Uterus (tissue), 4 donors: ENCODE data around the gene CYP2R1. TPM values are rescaled to one million over a fixed set of nuclear protein-coding genes. Genes with fewer than 3 reads are reported as not detected.

Source experiments
- DNase-seq, 2 donors: peaks; one replicate each; pipeline ENCODE4 v3.0.0-alpha.2; 2019 to 2020
- H3K27ac ChIP-seq, 2 donors: fragments of 200-600 bp; sonication (generic); 1 replicate in 1 of 2; 2 replicates in 1 of 2; pipeline ENCODE4 v1.5.1; 2016 to 2018
- H3K27me3 ChIP-seq, 2 donors: fragments of 200-600 bp; sonication (generic); one replicate each; pipeline ENCODE4 v1.5.1; 2018 to 2019; ENCODE audit warnings: control low read depth in 1 of 2
- H3K36me3 ChIP-seq, 2 donors: fragments of 200-600 bp; sonication (generic); one replicate each; pipeline ENCODE4 v1.5.1; 2019; ENCODE audit warnings: control low read depth in 1 of 2
- H3K4me1 ChIP-seq, 2 donors: fragments of 200-600 bp; sonication (generic); one replicate each; pipeline ENCODE4 v1.5.1; 2018 to 2019; ENCODE audit warnings: control low read depth in 1 of 2
- H3K4me3 ChIP-seq, 2 donors: fragments of 200-600 bp; sonication (generic); 1 replicate in 1 of 2; 2 replicates in 1 of 2; pipeline ENCODE4 v1.5.1; 2018 to 2019; ENCODE audit warnings: mild to moderate bottlenecking in 1 of 2
- H3K9me3 ChIP-seq, 2 donors: fragments of 200-600 bp; sonication (generic); one replicate each; pipeline ENCODE4 v1.5.1; 2019; ENCODE audit warnings: control low read depth in 1 of 2
- POLR2A ChIP-seq, 2 donors: fragments of 450-650 bp; IDR thresholded peaks; one replicate each; pipeline ENCODE4 v1.6.1; 2016; ENCODE audit warnings: antibody characterized with exemption in 2 of 2, mild to moderate bottlenecking in 1 of 2, moderate library complexity in 1 of 2
- intact Hi-C: fragments of 100-400 bp; cut with DNase I; formaldehyde crosslinking; loops from one replicate; pipeline ENCODE4 v1.15.1; 2023; ENCODE audit warnings: low total_unique reads
- small RNA-seq: library from RNA; depleted of rRNA; stranded (forward); fragments of <200 nt; gene quantifications from one replicate; pipeline ENCODE3, GENCODE V24; 2016
- total RNA-seq, 4 donors: library from RNA; depleted of rRNA in 3 of 4; stranded (reverse); fragments of >200 nt in 3 of 4; gene quantifications; one replicate each; pipeline versions ENCODE4 v1.1.0 to v1.2.4, GENCODE V29; 2014 to 2023
- TF ChIP-seq, protein P1 (sequence below), 4 experiments: fragments of 200-600 bp in 2 of 4; fragments of 450-650 bp in 2 of 4; sonication (generic) in 2 of 4; IDR thresholded peaks; one replicate each; pipeline ENCODE4 v1.5.1; 2016 to 2019; ENCODE audit warnings: antibody characterized with exemption in 4 of 4, mild to moderate bottlenecking in 2 of 4, moderate library complexity in 1 of 4
- donor health status: DM: yes; HTN: yes; CAD: no.

CYP2R1 gene
- total RNA-seq, 4 donors from 2014 or later = 5.6 to 20.6 (median 12.9) TPM

DNA sequence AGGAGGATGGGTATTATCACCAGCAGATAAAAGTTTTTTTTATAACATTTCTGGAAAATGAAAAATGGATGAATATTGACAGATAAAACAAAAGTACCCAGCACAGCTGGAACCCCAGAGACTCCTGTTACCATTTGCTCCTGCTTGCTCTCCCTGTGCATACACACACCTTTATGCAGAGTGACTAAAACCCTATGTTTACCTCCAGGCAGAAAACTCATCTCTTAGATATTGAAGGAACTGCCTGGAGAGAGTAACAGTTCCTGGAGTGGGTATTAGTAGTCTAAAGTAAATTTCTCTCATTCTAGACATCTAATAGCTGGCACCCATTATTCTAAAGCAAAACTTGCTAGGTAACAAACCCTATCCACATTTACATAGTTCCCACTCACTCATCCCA, 38.0 kb downstream of the CYP2R1 start:
- intact Hi-C loops = no loop called here
- no peak for TF ChIP-seq POLR2A (IDR thresholded peaks at IDR 0.05)
- TF ChIP-seq, protein P1, sequence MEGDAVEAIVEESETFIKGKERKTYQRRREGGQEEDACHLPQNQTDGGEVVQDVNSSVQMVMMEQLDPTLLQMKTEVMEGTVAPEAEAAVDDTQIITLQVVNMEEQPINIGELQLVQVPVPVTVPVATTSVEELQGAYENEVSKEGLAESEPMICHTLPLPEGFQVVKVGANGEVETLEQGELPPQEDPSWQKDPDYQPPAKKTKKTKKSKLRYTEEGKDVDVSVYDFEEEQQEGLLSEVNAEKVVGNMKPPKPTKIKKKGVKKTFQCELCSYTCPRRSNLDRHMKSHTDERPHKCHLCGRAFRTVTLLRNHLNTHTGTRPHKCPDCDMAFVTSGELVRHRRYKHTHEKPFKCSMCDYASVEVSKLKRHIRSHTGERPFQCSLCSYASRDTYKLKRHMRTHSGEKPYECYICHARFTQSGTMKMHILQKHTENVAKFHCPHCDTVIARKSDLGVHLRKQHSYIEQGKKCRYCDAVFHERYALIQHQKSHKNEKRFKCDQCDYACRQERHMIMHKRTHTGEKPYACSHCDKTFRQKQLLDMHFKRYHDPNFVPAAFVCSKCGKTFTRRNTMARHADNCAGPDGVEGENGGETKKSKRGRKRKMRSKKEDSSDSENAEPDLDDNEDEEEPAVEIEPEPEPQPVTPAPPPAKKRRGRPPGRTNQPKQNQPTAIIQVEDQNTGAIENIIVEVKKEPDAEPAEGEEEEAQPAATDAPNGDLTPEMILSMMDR (IDR thresholded peaks at IDR 0.05) = no peak
- no peaks in the 10 kb centered on the region for H3K4me1 ChIP-seq

DNA sequence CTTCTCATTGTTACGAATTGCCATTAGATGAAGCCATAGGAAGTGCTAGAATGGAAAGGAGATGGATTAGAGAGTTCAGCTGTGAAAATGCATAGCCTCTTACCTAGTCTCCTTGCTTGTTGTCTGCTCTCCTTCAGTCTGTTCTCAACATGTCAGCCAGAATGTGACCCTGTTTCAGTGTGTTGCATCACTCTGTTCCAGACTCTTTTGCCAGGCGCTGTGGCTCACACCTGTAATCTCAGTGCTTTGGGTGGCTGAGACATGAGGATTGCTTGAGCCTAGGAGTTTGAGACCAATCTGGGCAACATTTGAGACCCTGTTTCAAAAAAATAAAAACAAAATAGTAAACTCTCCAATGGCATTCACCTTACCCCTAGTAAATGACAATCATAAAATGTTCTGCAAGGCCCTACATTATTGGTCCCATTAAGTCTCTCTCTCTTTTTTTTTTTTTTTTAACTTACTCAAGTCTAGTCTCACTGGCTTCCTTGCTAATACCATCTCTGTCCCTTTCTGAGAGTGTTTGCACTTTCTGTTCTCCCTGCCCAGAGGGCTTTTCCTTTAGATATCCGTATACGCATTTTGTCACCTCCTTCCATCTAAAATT, 39.4 kb downstream of the CYP2R1 start:
- Histone ChIP-seq H3K9me3 (no peaks in the 10 kb centered on the region), H3K4me1 (no peaks in the 10 kb centered on the region), H3K27ac (no peak overlapping the region), H3K4me3 (no peak overlapping the region), H3K36me3 (no peaks in the 10 kb centered on the region), H3K27me3 (no peaks in the 10 kb centered on the region)
- no peak for DNase-seq
- intact Hi-C loops = no loop called here
- TF ChIP-seq, protein P1 (IDR thresholded peaks at IDR 0.05) = no peak
- TF ChIP-seq POLR2A (IDR thresholded peaks at IDR 0.05) = no peak

More for the DNA sequence above, 38.0 kb downstream of the CYP2R1 start:
- Histone ChIP-seq H3K9me3 (no peaks in the 10 kb centered on the region), H3K36me3 (no peaks in the 10 kb centered on the region), H3K4me3 (no peak overlapping the region), H3K27ac (no peak overlapping the region), H3K27me3 (no peaks in the 10 kb centered on the region)
- no peak for DNase-seq

DNA sequence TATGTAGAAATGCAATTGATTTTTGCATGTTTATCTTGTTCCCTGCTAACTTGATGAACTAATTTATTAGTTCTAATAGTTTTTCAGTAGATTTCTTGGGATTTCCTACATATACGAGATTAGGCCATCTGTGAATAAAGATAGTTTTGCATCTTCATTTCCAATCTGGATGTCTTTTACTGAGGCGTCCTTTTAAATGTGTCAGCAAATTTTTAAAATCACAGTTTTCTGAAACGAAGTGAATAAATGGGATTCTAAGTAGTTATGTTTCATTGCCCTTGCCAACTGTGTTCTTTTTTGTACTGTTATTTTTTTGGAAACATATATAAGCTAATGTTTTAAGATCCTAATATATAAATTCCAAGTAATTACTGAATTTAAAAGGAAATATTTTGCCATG, 50.0 kb downstream of the CYP2R1 start:
- no peak overlapping the region for H3K4me3 ChIP-seq

GRCh38 chr11:14835496-14836492, 56.2 kb downstream of the CYP2R1 start:
- no peaks in the 10 kb centered on the region for H3K9me3 ChIP-seq
- no peak overlapping the region for H3K27ac ChIP-seq
- H3K4me3 ChIP-seq = no peak overlapping the region
- intact Hi-C loops = no loop called here
- DNase-seq = no peak
- no peaks in the 10 kb centered on the region for H3K4me1 ChIP-seq
- H3K27me3 ChIP-seq = no peaks in the 10 kb centered on the region
- no peak for TF ChIP-seq POLR2A (IDR thresholded peaks at IDR 0.05)
- TF ChIP-seq, protein P1 (IDR thresholded peaks at IDR 0.05) = no peak
- no peaks in the 10 kb centered on the region for H3K36me3 ChIP-seq

More for the DNA sequence above, 50.0 kb downstream of the CYP2R1 start:
- Histone ChIP-seq H3K36me3 (no peaks in the 10 kb centered on the region), H3K9me3 (no peaks in the 10 kb centered on the region), H3K4me1 (no peaks in the 10 kb centered on the region), H3K27ac (no peak overlapping the region), H3K27me3 (no peaks in the 10 kb centered on the region)
- no peak for DNase-seq
- intact Hi-C loops = no loop called here
- TF ChIP-seq, protein P1 (IDR thresholded peaks at IDR 0.05) = no peak
- no peak for TF ChIP-seq POLR2A (IDR thresholded peaks at IDR 0.05)

Small RNA genes lying within 50 kb of the gene (small RNA-seq; reads per million reads assigned to genes)
- not detected for gene CALCP

Other genes starting within 250 kb of the CYP2R1 start
- gene PDE3B, start 248.4 kb downstream of the CYP2R1 start, total RNA-seq = 10 to 100 TPM in 1 of 4 donors, 1 to 10 TPM in 3; 1.5 to 10.8 (median 3.9) TPM
- not detected for gene CALCA, start 80.1 kb upstream of the CYP2R1 start, total RNA-seq
- gene CALCB, start 181.4 kb upstream of the CYP2R1 start, total RNA-seq = under 1 TPM in 1 of 4 donors, not detected in 3; 0.21 TPM
- 1 to 10 TPM in 1 of 4 donors, under 1 TPM in 1, not detected in 2; 0.24 to 2.6 TPM for gene INSC, start 222.7 kb upstream of the CYP2R1 start, total RNA-seq